AG04449 (cell line): ENCODE data around the gene PLXDC1.

ENCODE experiments used
- CTCF ChIA-PET: fragments of 350-600 bp; formaldehyde crosslinking; extraction: SDS; loops from one replicate; lab custom pipeline; 2021; ENCODE audit warnings: antibody characterized with exemption; lab: Yijun Ruan, JAX
- POLR2A ChIA-PET: fragments of 400-600, 350-600 bp; formaldehyde crosslinking; extraction: SDS; loops from one replicate; lab custom pipeline; 2020; ENCODE audit warnings: antibody characterized with exemption, inconsistent platforms; lab: Yijun Ruan, JAX
- DNase-seq: peaks from one replicate; pipeline ENCODE4 v3.0.0-alpha.2; 2010; ENCODE audit warnings: low read depth, low spot score
- H3K4me3 ChIP-seq: 2 replicates; pipeline ENCODE4 v1.5.1; 2011; ENCODE audit warnings: low read depth, mild to moderate bottlenecking, control low read depth, low read length
- CTCF ChIP-seq: IDR thresholded peaks from one replicate; pipeline ENCODE4 v1.5.1; 2011; ENCODE audit warnings: mild to moderate bottlenecking, moderate library complexity, low read length, control low read depth, inconsistent platforms; ENCODE audit not compliant: insufficient read depth; ENCODE audit errors: missing control alignments

Gene PLXDC1

GRCh38 chr17:39016193-39017153 lies 135.0 kb downstream of the PLXDC1 start:
- ChIA-PET POLR2A (no interaction called here), CTCF (interaction anchor here (1.2 kb wide), 1 partner anchor 33 kb away, joined by 5 read pairs; no protein-coding TSS in a partner anchor)
- no peak for DNase-seq
- no peak overlapping the region for H3K4me3 ChIP-seq
- no peak for TF ChIP-seq CTCF

GRCh38 chr17:39015546-39015935 lies 135.9 kb downstream of the PLXDC1 start:
- TF ChIP-seq CTCF, result no peak
- ChIA-PET POLR2A (no interaction called here), CTCF (interaction anchor here (0.9 to 2.3 kb wide), 2 partner anchors 31 to 32 kb away, joined by 3 to 9 read pairs; no protein-coding TSS in a partner anchor)
- DNase-seq, result no peak
- no peak overlapping the region for H3K4me3 ChIP-seq

GRCh38 chr17:39014795-39015545 lies 136.5 kb downstream of the PLXDC1 start:
- no peak for TF ChIP-seq CTCF
- CTCF ChIA-PET, result interaction anchor here (0.8 to 2.3 kb wide), 5 partner anchors 30 to 159 kb away, joined by 3 to 9 read pairs (median 3); no protein-coding TSS in a partner anchor
- no peak for DNase-seq
- POLR2A ChIA-PET, result interaction anchor here (0.7 kb wide), 1 partner anchor 13 kb away, joined by 3 read pairs; no protein-coding TSS in a partner anchor
- H3K4me3 ChIP-seq, result no peak overlapping the region

DNA sequence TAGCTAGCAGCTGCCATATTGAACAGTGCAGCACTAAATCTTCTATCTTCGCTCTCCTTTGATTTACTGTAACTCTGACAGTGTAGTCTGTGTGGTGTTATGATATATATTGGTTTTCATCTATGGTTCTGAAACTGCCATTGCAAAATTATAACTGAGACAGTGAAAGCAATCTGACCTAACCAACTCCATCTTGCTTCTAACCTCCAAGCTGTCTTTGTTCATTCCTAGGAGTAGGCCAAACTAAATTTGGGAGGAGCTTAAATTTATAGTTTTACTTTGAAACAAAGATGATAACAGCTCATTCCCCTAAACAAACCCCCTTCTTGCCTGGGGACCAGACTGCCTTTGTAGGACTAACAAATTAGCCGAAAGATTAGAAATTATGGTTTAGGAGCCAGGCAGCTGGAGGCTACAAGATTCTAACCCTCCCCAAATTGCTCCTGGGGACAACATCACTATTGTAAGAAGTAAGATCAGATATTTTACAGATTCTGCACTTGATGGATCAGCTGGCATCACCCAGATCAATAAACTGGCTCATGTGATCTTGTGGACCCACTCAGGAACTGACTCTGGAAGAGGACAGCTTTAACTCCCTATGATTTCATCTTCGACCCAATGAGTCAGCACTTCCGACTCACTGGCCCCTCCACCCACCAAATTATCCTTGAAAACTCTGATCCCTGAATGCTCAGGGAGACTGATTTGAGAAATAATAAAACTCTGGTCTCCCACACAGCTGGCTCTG lies 137.2 kb downstream of the PLXDC1 start:
- no peak for DNase-seq
- ChIA-PET CTCF (interaction anchor here (0.7 to 2.3 kb wide), 5 partner anchors 30 to 160 kb away, joined by 3 to 9 read pairs (median 3); no protein-coding TSS in a partner anchor), POLR2A (interaction anchor here (0.7 kb wide), 1 partner anchor 14 kb away, joined by 3 read pairs; no protein-coding TSS in a partner anchor)
- no peak for TF ChIP-seq CTCF
- H3K4me3 ChIP-seq, result no peak overlapping the region
